ENCODE results near the gene LAMP1.
"Not testable (repeated sequence)": the region's sequence is repeated elsewhere in the genome, so short reads cannot be mapped to it uniquely, and the experiment has no call there.

LAMP1 gene

DNA sequence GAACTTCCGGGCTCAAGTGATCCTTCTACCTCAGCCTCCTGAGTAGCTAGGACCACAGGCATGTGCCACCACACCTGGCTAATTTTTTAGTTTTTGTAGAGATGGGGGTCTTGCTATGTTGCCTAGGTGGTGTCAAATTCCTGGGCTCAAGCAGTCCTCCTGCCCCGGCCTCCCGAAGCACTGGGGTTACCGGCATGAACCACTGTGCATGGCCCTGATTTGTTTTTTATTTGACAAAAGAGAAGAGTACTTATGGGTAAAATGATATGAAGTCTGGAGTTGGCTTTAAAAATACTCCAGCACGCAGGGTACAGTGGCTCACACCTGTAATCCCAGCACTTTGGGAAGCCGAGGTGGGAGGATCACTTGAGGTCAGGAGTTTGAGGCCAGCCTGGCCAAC is 71.3 kb downstream of the LAMP1 start:
- H3K9me3 Mint-ChIP-seq, H3K4me1 Mint-ChIP-seq, H3K27me3 Mint-ChIP-seq, H3K36me3 Mint-ChIP-seq, H3K27ac Mint-ChIP-seq, H3K4me3 Mint-ChIP-seq: not testable (repeated sequence)

DNA sequence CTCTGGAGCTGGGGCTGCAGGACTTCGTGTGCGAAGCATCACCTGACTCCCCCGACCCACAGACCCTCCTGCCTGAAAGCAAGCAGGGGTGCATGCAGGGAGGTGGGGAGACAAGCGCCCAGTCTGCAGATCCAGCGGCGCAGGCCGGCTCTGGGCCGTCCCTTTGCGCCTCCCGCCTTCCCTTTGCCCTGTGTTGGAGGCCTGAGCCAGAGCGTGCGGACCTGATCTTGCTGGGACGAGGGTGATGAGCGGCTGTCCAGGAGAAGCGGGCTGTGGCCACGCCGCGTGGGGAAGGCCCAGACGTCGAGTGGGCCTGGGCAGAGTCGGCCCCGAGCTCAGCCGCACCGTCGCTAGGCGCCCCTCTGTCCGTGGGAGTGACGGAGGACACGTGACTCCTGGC is 72.2 kb downstream of the LAMP1 start:
- no peak overlapping the region for H3K4me3 Mint-ChIP-seq
- H3K27me3 Mint-ChIP-seq, result no peaks in the 10 kb centered on the region
- peaks cover 4% of the 10 kb centered on the region for H3K4me1 Mint-ChIP-seq
- no peaks in the 10 kb centered on the region for H3K9me3 Mint-ChIP-seq
- H3K36me3 Mint-ChIP-seq, result no peaks in the 10 kb centered on the region
- no peak overlapping the region for H3K27ac Mint-ChIP-seq

DNA sequence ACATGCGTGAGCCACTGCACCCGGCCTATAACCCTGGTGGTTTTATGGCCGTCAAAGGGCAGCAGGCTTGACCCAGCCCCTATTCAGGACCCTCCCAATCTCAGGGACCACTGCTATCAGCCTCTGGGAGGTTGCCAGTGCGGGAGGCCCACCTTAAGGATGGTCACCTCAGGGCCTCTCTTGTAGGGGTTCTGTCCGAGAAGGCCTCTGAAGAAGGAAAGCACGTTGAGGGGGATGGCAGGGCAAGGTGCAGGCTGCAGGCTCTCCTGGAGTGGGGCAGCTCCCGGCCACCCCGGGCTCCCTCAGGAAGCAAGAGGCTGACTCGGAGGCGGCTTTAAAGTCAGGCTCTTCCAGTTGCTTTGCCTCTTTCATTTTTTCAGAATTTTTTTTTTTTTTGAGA is 72.8 kb downstream of the LAMP1 start:
- H3K4me1 Mint-ChIP-seq, result peaks cover 4% of the 10 kb centered on the region
- H3K4me3 Mint-ChIP-seq, result no peak overlapping the region

DNA sequence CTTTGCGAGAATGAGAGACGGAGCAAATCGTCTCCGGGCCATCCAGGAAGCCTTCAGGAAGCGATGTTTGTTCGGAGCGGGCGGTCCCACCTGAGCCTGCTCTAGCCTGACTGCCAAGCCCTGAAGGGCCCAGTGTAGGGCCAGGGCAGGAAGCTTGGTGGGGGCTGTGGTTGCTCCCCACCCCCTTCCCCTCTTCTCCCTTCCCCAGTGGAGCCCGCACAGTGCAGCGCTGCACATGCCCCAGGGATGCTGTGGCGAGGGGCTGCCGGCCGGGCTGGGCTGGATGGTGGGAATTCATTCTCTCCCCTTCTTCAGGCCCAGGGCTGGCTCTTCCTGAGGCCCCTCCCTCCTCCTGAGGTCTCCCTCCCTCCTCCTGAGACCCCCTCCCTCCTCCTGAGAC is 74.0 kb downstream of the LAMP1 start:
- Mint-ChIP-seq H3K9me3 (no peaks in the 10 kb centered on the region), H3K36me3 (no peaks in the 10 kb centered on the region), H3K4me3 (no peak overlapping the region), H3K4me1 (no peaks in the 10 kb centered on the region), H3K27ac (no peak overlapping the region), H3K27me3 (no peaks in the 10 kb centered on the region)

More for the DNA sequence above, 72.8 kb downstream of the LAMP1 start:
- Mint-ChIP-seq H3K36me3 (no peaks in the 10 kb centered on the region), H3K27me3 (no peaks in the 10 kb centered on the region), H3K9me3 (no peaks in the 10 kb centered on the region), H3K27ac (no peak overlapping the region)

DNA sequence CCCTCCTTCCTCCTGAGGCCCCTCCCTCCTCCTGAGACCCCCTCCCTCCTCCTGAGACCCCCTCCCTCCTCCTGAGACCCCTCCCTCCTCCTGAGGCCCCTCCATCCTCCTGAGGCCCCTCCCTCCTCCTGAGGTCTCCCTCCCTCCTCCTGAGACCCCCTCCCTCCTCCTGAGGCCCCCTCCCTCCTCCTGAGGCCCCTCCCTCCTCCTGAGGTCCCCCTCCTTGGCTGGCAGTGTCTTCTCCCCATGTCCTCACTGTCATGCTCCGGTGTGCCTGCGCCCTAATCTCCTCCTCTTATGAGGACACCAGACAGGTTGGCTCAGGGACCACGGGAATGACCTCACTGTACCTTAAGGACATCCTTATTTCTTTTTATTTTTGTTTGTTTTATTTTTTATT is 74.7 kb downstream of the LAMP1 start:
- H3K9me3 Mint-ChIP-seq, H3K4me1 Mint-ChIP-seq, H3K27ac Mint-ChIP-seq, H3K27me3 Mint-ChIP-seq, H3K36me3 Mint-ChIP-seq, H3K4me3 Mint-ChIP-seq: not testable (repeated sequence)
